Liver (tissue), 9 donors: ENCODE measurements around the gene TBC1D21. TPM values are rescaled to one million over a fixed set of nuclear protein-coding genes. Genes with fewer than 3 reads are reported as not detected.

Source experiments
- DNase-seq: peaks from one replicate; pipeline ENCODE4 v3.0.0-alpha.2; 2017; ENCODE audit warnings: low spot score
- H3K27ac ChIP-seq, 2 donors: one replicate each; pipeline ENCODE4 v1.7.0; 2013; ENCODE audit warnings: inconsistent platforms in 2 of 2, low read length in 2 of 2, control low read depth in 1 of 2, low read depth in 1 of 2, mild to moderate bottlenecking in 1 of 2
- H3K27me3 ChIP-seq, 4 donors: one replicate each; pipeline versions ENCODE4 v1.6.1 to v1.7.0; 2013; ENCODE audit warnings: low read length in 3 of 4, inconsistent platforms in 1 of 4, mild to moderate bottlenecking in 1 of 4, moderate library complexity in 1 of 4; ENCODE audit not compliant: control insufficient read depth in 4 of 4, insufficient read depth in 4 of 4
- H3K36me3 ChIP-seq, 4 donors: one replicate each; pipeline versions ENCODE4 v1.6.1 to v1.7.0; 2013; ENCODE audit warnings: low read length in 3 of 4, mild to moderate bottlenecking in 3 of 4, low read depth in 1 of 4, moderate library complexity in 1 of 4; ENCODE audit not compliant: control insufficient read depth in 4 of 4, insufficient read depth in 3 of 4
- H3K4me1 ChIP-seq, 4 donors: one replicate each; pipeline versions ENCODE4 v1.6.1 to v1.7.0; 2013; ENCODE audit warnings: low read length in 3 of 4, mild to moderate bottlenecking in 3 of 4, moderate library complexity in 1 of 4; ENCODE audit not compliant: control insufficient read depth in 4 of 4, insufficient read depth in 4 of 4
- H3K4me3 ChIP-seq, 3 donors: one replicate each; pipeline versions ENCODE4 v1.6.1 to v1.7.0; 2013; ENCODE audit warnings: low read length in 3 of 3, control low read depth in 1 of 3, low read depth in 1 of 3, mild to moderate bottlenecking in 1 of 3
- H3K9ac ChIP-seq, 2 donors: one replicate each; pipeline ENCODE4 v1.7.0; 2013; ENCODE audit warnings: low read length in 2 of 2, mild to moderate bottlenecking in 2 of 2, moderate library complexity in 2 of 2, control low read depth in 1 of 2, low read depth in 1 of 2
- H3K9me3 ChIP-seq, 4 donors: one replicate each; pipeline versions ENCODE4 v1.6.1 to v1.7.0; 2013; ENCODE audit warnings: low read length in 3 of 4; ENCODE audit not compliant: control insufficient read depth in 4 of 4
- EGR1 ChIP-seq, 2 donors: IDR thresholded peaks; 2 replicates each; pipeline ENCODE4 v1.6.1; 2016 to 2018; ENCODE audit warnings: antibody characterized with exemption in 2 of 2, low read depth in 2 of 2
- FOXA2 ChIP-seq: IDR thresholded peaks from 2 replicates; pipeline ENCODE4 v1.6.1; 2016; ENCODE audit warnings: antibody characterized with exemption
- GABPA ChIP-seq, 2 donors: IDR thresholded peaks in 1 of 2; conservative IDR thresholded peaks in 1 of 2; 2 replicates each; pipeline ENCODE4 v1.6.1; 2016; ENCODE audit warnings: antibody characterized with exemption in 2 of 2, mild to moderate bottlenecking in 1 of 2, moderate library complexity in 1 of 2
- HNF4A ChIP-seq, 2 donors: conservative IDR thresholded peaks; 2 replicates each; pipeline ENCODE4 v1.6.1; 2016; ENCODE audit warnings: antibody characterized with exemption in 2 of 2, mild to moderate bottlenecking in 2 of 2
- HNF4G ChIP-seq: IDR thresholded peaks from 2 replicates; pipeline ENCODE4 v1.6.1; 2016; ENCODE audit warnings: antibody characterized with exemption
- MAX ChIP-seq: IDR thresholded peaks from 2 replicates; pipeline ENCODE4 v1.6.1; 2016; ENCODE audit warnings: antibody characterized with exemption
- NR2F2 ChIP-seq: IDR thresholded peaks from 2 replicates; pipeline ENCODE4 v1.6.1; 2016; ENCODE audit warnings: antibody characterized with exemption
- RAD21 ChIP-seq, 2 donors: IDR thresholded peaks; 2 replicates each; pipeline ENCODE4 v1.6.1; 2016; ENCODE audit warnings: antibody characterized with exemption in 2 of 2, mild to moderate bottlenecking in 2 of 2
- REST ChIP-seq: IDR thresholded peaks from 2 replicates; pipeline ENCODE4 v1.6.1; 2016; ENCODE audit warnings: antibody characterized with exemption, mild to moderate bottlenecking
- RXRA ChIP-seq, 2 donors: IDR thresholded peaks; 2 replicates each; pipeline ENCODE4 v1.6.1; 2017 to 2018; ENCODE audit warnings: antibody characterized with exemption in 2 of 2, mild to moderate bottlenecking in 1 of 2
- SP1 ChIP-seq: IDR thresholded peaks from 2 replicates; pipeline ENCODE4 v1.6.1; 2018; ENCODE audit warnings: antibody characterized with exemption, mild to moderate bottlenecking
- WGBS: extraction: QIAGEN DNeasy Blood & Tissue Kit; methylation state at CpG from one replicate; pipeline ENCODE4 v1.1.7; 2013; 5-methylcytosine and 5-hydroxymethylcytosine counted together
- polyA plus RNA-seq, 2 donors: library from polyadenylated mRNA; stranded (reverse) in 1 of 2; unstranded in 1 of 2; fragments of 200-250 nt in 1 of 2; fragments of >200 nt in 1 of 2; fragmentation: Nextera tagmentation in 1 of 2; extraction: Ambion mirVana in 1 of 2; gene quantifications; one replicate each; pipeline versions ENCODE4 v1.2.1 to v1.2.3, GENCODE V29; 2013 to 2015
- total RNA-seq, 2 donors: library from RNA; depleted of rRNA; stranded (reverse); fragments of >200 nt; gene quantifications; one replicate each; pipeline ENCODE4 v1.2.3, GENCODE V29; 2014
- TF ChIP-seq, protein P1 (sequence below): fragments of 150-350 bp; IDR thresholded peaks from 2 replicates; pipeline ENCODE4 v1.5.1; 2017; ENCODE audit warnings: improper control_type of control experiment, low read depth, low read length; ENCODE audit not compliant: missing input control
- TF ChIP-seq, protein P2 (sequence below): IDR thresholded peaks from 2 replicates; pipeline ENCODE4 v1.6.1; 2016; ENCODE audit warnings: antibody characterized with exemption
- TF ChIP-seq, protein P3 (sequence below): IDR thresholded peaks from 2 replicates; pipeline ENCODE4 v1.6.1; 2016; ENCODE audit warnings: antibody characterized with exemption
- donor health status: healthy.
- donor health status: healthy.
- donor health status: healthy.
- donor health status: healthy.
- donor health status: healthy.

Gene TBC1D21
- total and polyA plus RNA-seq, 4 donors: not detected

DNA sequence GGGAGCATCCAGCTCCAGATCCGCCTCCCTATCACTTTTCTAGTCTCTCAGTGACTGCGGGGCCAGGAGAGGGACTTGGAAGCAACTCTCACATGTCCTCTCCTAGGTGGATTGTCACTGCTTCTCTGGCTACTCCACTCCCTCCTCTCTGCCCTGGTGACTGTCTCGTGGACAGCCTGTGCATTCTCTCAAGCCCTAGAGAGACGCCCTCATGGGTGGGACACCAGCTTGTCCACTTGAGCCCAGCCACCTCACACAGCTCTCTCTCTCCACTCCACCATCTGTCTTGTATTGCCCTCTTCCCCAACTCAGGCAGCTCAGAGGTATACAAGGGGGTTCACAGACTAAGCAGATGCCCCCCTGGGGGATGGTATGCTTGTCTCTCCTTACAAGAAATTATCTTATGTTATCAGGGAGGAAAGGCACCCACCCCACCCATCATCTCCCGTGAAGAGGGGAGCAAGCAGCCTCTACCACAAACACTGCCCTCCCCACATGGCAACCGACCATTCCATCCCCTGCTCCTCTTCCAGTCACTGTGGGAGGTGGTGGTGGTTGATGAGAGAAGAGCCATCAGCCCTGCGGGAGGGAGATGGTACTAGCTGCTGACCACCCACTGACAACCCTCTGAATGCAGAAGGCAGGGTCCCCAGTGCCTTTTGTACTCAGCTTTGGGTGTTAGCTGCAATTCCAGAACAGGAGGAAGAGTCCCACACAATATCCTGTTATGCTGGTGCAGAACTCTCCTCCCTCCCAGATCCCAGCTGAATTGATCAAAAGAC lies 37.3 kb downstream of the TBC1D21 start:
- H3K9me3 ChIP-seq: no peaks in the 10 kb centered on the region
- TF ChIP-seq MAX (no peak), GABPA (IDR thresholded peaks at IDR 0.05 in 1 of 2, conservative IDR thresholded peaks at IDR 0.05 in 1 of 2) (no peak), RXRA (IDR thresholded peaks at IDR 0.05) (no peak), HNF4G (no peak), RAD21 (IDR thresholded peaks at IDR 0.05) (no peak), EGR1 (IDR thresholded peaks at IDR 0.05; ENCODE audit: low read depth in 2 of 2) (no peak), FOXA2 (no peak), HNF4A (conservative IDR thresholded peaks at IDR 0.05) (no peak), REST (no peak), NR2F2 (no peak), SP1 (no peak)
- TF ChIP-seq, protein P1, sequence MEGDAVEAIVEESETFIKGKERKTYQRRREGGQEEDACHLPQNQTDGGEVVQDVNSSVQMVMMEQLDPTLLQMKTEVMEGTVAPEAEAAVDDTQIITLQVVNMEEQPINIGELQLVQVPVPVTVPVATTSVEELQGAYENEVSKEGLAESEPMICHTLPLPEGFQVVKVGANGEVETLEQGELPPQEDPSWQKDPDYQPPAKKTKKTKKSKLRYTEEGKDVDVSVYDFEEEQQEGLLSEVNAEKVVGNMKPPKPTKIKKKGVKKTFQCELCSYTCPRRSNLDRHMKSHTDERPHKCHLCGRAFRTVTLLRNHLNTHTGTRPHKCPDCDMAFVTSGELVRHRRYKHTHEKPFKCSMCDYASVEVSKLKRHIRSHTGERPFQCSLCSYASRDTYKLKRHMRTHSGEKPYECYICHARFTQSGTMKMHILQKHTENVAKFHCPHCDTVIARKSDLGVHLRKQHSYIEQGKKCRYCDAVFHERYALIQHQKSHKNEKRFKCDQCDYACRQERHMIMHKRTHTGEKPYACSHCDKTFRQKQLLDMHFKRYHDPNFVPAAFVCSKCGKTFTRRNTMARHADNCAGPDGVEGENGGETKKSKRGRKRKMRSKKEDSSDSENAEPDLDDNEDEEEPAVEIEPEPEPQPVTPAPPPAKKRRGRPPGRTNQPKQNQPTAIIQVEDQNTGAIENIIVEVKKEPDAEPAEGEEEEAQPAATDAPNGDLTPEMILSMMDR: no peak
- TF ChIP-seq, protein P2, sequence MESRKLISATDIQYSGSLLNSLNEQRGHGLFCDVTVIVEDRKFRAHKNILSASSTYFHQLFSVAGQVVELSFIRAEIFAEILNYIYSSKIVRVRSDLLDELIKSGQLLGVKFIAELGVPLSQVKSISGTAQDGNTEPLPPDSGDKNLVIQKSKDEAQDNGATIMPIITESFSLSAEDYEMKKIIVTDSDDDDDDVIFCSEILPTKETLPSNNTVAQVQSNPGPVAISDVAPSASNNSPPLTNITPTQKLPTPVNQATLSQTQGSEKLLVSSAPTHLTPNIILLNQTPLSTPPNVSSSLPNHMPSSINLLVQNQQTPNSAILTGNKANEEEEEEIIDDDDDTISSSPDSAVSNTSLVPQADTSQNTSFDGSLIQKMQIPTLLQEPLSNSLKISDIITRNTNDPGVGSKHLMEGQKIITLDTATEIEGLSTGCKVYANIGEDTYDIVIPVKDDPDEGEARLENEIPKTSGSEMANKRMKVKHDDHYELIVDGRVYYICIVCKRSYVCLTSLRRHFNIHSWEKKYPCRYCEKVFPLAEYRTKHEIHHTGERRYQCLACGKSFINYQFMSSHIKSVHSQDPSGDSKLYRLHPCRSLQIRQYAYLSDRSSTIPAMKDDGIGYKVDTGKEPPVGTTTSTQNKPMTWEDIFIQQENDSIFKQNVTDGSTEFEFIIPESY: no peak
- TF ChIP-seq, protein P3, sequence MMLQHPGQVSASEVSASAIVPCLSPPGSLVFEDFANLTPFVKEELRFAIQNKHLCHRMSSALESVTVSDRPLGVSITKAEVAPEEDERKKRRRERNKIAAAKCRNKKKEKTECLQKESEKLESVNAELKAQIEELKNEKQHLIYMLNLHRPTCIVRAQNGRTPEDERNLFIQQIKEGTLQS: no peak
- no peak for DNase-seq
- H3K27me3 ChIP-seq: peaks cover 0 to 11% (median 0%) of the 10 kb centered on the region in 4 donors
- no peak overlapping the region for H3K4me3 ChIP-seq
- H3K9ac ChIP-seq: no peak overlapping the region
- no peak overlapping the region for H3K27ac ChIP-seq
- WGBS: 67% methylated on average over 7 of the region's 7 CpGs
- H3K36me3 ChIP-seq: no peaks in the 10 kb centered on the region
- H3K4me1 ChIP-seq: no peaks in the 10 kb centered on the region
